Endothelial cell of umbilical vein (primary cell): ENCODE results near the gene BAG5. TPM values are rescaled to one million over a fixed set of nuclear protein-coding genes. Genes with fewer than 3 reads are reported as not detected.

ENCODE experiments used
- BruUV-seq: library from RNA; stranded (reverse); fragments of 400-500 nt; replicated peaks from 2 replicates; lab custom pipeline; 2021; lab: Mats Ljungman, UMichigan
- CTCF ChIA-PET: fragments of 300-600, 350-600 bp; sonication (Branson Sonifier 250); formaldehyde crosslinking; loops from one replicate; lab custom pipeline; 2021; ENCODE audit warnings: antibody characterized with exemption, inconsistent platforms; lab: Charles Lee
- POLR2A ChIA-PET: fragments of 300-600, 350-600 bp; sonication (Branson Sonifier 250); formaldehyde crosslinking; loops from one replicate; lab custom pipeline; 2021; ENCODE audit warnings: antibody characterized with exemption, inconsistent platforms; lab: Charles Lee
- DNase-seq: peaks from one replicate; pipeline ENCODE4 v3.0.0-alpha.2; 2011; ENCODE audit warnings: low read depth, low spot score
- FAIRE-seq: peaks from 2 replicates; lab custom pipeline; 2011; peaks lifted over from hg19 to GRCh38; lab: Jason Lieb, UNC
- H2AFZ ChIP-seq: 2 replicates; pipeline ENCODE4 v1.6.0; 2012; ENCODE audit warnings: low read depth, low read length, control low read depth, inconsistent platforms
- H3K27ac ChIP-seq: 2 replicates; pipeline ENCODE4 v1.5.1; 2011; ENCODE audit warnings: low read depth, mild to moderate bottlenecking, control low read depth, low read length, moderate library complexity; ENCODE audit not compliant: insufficient read depth
- H3K27me3 ChIP-seq, 2 experiments: 2 replicates each; pipeline versions ENCODE4 v1.6.0 to v1.6.1; 2011; ENCODE audit warnings: low read length in 2 of 2, mixed read lengths in 1 of 2; ENCODE audit not compliant: control insufficient read depth in 2 of 2, insufficient read depth in 2 of 2
- H3K36me3 ChIP-seq, 2 experiments: 2 replicates in 1 of 2; 3 replicates in 1 of 2; pipeline ENCODE4 v1.5.1; 2011; ENCODE audit warnings: low read length in 2 of 2, mild to moderate bottlenecking in 1 of 2, moderate library complexity in 1 of 2; ENCODE audit not compliant: control insufficient read depth in 2 of 2, insufficient read depth in 2 of 2; ENCODE audit errors: extremely low read depth in 1 of 2
- H3K4me1 ChIP-seq: 3 replicates; pipeline ENCODE4 v1.5.1; 2011; ENCODE audit warnings: mild to moderate bottlenecking, low read length; ENCODE audit not compliant: control insufficient read depth, insufficient read depth; ENCODE audit errors: extremely low read depth
- H3K4me2 ChIP-seq: 2 replicates; pipeline ENCODE4 v1.6.1; 2011; ENCODE audit warnings: low read length, control low read depth, mixed read lengths; ENCODE audit not compliant: insufficient read depth
- H3K4me3 ChIP-seq, 3 experiments: fragments of 200-600 bp in 1 of 3; sonication (generic), shearing (Covaris generic) in 1 of 3; replicated peaks in 1 of 3; 2 replicates each; pipeline ENCODE4 v1.5.1; 2011 to 2016; ENCODE audit warnings: control low read depth in 3 of 3, low read length in 3 of 3, mild to moderate bottlenecking in 2 of 3, inconsistent platforms in 1 of 3, low read depth in 1 of 3, moderate library complexity in 1 of 3; ENCODE audit not compliant: insufficient read depth in 1 of 3
- H3K79me2 ChIP-seq: 2 replicates; pipeline ENCODE4 v1.6.0; 2012; ENCODE audit warnings: low read length, inconsistent platforms; ENCODE audit not compliant: control insufficient read depth, insufficient read depth
- H3K9ac ChIP-seq: replicated peaks from 2 replicates; pipeline ENCODE3; 2011; ENCODE audit warnings: low read length, control low read depth; ENCODE audit not compliant: insufficient read depth; ENCODE audit errors: extremely low read depth
- H3K9me1 ChIP-seq: replicated peaks from 3 replicates; pipeline ENCODE4 v1.6.0; 2011; ENCODE audit warnings: mild to moderate bottlenecking, low read length; ENCODE audit not compliant: control insufficient read depth, insufficient read depth; ENCODE audit errors: extremely low read depth
- H3K9me3 ChIP-seq: replicated peaks from 2 replicates; pipeline ENCODE4 v1.5.1; 2012; ENCODE audit warnings: low read length, inconsistent platforms; ENCODE audit not compliant: control insufficient read depth, insufficient read depth
- H4K20me1 ChIP-seq: replicated peaks from 2 replicates; pipeline ENCODE3; 2011; ENCODE audit warnings: mild to moderate bottlenecking, low read length; ENCODE audit not compliant: control insufficient read depth, insufficient read depth; ENCODE audit errors: extremely low read depth
- EZH2 ChIP-seq: IDR thresholded peaks from 2 replicates; pipeline ENCODE4 v1.6.1; 2012; ENCODE audit warnings: borderline replicate concordance, low read depth, mild to moderate bottlenecking, moderate library complexity, low read length, inconsistent platforms; ENCODE audit not compliant: severe bottlenecking
- FOS ChIP-seq: IDR thresholded peaks from 2 replicates; pipeline ENCODE4 v1.6.1; 2011; ENCODE audit warnings: mild to moderate bottlenecking, low read length, moderate library complexity, borderline replicate concordance; ENCODE audit not compliant: insufficient read depth
- GATA2 ChIP-seq: IDR thresholded peaks from 2 replicates; pipeline ENCODE4 v1.7.0; 2011; ENCODE audit warnings: low read depth, mild to moderate bottlenecking, moderate library complexity, mixed read lengths, low read length; ENCODE audit not compliant: insufficient read length, insufficient read depth
- JUN ChIP-seq: IDR thresholded peaks from 2 replicates; pipeline ENCODE4 v1.6.1; 2011; ENCODE audit warnings: borderline replicate concordance, low read depth; ENCODE audit not compliant: insufficient read length, insufficient read depth
- MAX ChIP-seq: IDR thresholded peaks from 2 replicates; pipeline ENCODE4 v1.6.1; 2011; ENCODE audit not compliant: insufficient read depth, insufficient read length
- MYC ChIP-seq: IDR thresholded peaks from one replicate; pipeline ENCODE4 v1.6.1; 2011; ENCODE audit warnings: mild to moderate bottlenecking, low read depth, low read length
- POLR2A ChIP-seq: IDR thresholded peaks from 2 replicates; pipeline ENCODE4 v1.6.1; 2012; ENCODE audit warnings: low read depth, mild to moderate bottlenecking, control low read depth, low read length
- POLR2AphosphoS5 ChIP-seq: IDR thresholded peaks from 2 replicates; pipeline ENCODE4 v1.6.1; 2012; ENCODE audit warnings: low read depth, mild to moderate bottlenecking, control low read depth, low read length, moderate library complexity; ENCODE audit not compliant: insufficient read depth
- dilution Hi-C: fragments of 300-500 bp; cut with MboI; formaldehyde crosslinking; loops from one replicate; pipeline ENCODE4 v1.15.0; 2019; ENCODE audit warnings: low sequenced_read_pairs; ENCODE audit not compliant: extremely low pct_ligation_motif_present
- intact Hi-C: fragments of 100-400 bp; cut with micrococcal nuclease; formaldehyde crosslinking; loops from one replicate; pipeline ENCODE4 v1.10.0; 2022
- polyA plus RNA-seq, 4 experiments: library from polyadenylated mRNA; depleted of rRNA in 3 of 4; stranded (reverse) in 3 of 4; unstranded in 1 of 4; fragments of >200 nt; gene quantifications; 2 replicates each; pipeline versions ENCODE4 v1.2.1 to v1.2.3, GENCODE V29; 2011 to 2012; ENCODE audit warnings: missing spikeins in 1 of 4
- total RNA-seq: library from RNA; stranded (reverse); gene quantifications from 2 replicates; pipeline ENCODE4 v1.2.3, GENCODE V29; 2021
- TF ChIP-seq, protein P1 (sequence below), 2 donors: IDR thresholded peaks; 1 replicate in 1 of 2; 2 replicates in 1 of 2; pipeline ENCODE4 v1.5.1; 2011; ENCODE audit warnings: low read length in 2 of 2, mild to moderate bottlenecking in 2 of 2, moderate library complexity in 2 of 2, control low read depth in 1 of 2, inconsistent platforms in 1 of 2, low read depth in 1 of 2; ENCODE audit not compliant: insufficient read depth in 1 of 2; ENCODE audit errors: extremely low read depth in 1 of 2

Gene BAG5
- total and polyA plus RNA-seq, 2 donors (not counting 3 experiments of a cell fraction or from before 2014, with no cell fraction given): 6.3 to 32.5 TPM

GRCh38 chr14:103607822-103608221 lies 45.4 kb upstream of the BAG5 start:
- Histone ChIP-seq H3K27me3 (peaks cover 0 to 11% of the 10 kb centered on the region in 2 experiments), H2AFZ (no peak overlapping the region), H4K20me1 (no peaks in the 10 kb centered on the region), H3K9ac (no peak overlapping the region), H3K4me3 (no peak overlapping the region), H3K79me2 (no peaks in the 10 kb centered on the region), H3K9me3 (no peaks in the 10 kb centered on the region), H3K27ac (no peak overlapping the region), H3K4me1 (peaks cover 13% of the 10 kb centered on the region), H3K36me3 (no peaks in the 10 kb centered on the region), H3K9me1 (no peaks in the 10 kb centered on the region), H3K4me2 (peak overlapping the region; percentile 63)
- dilution Hi-C loops (no loop called here), intact Hi-C loops (no loop called here)
- ChIA-PET POLR2A (no interaction called here), CTCF (interaction anchor here (0.6 to 1.9 kb wide), 6 partner anchors 9 to 256 kb away, joined by 3 to 6 read pairs (median 3); no protein-coding TSS in a partner anchor)
- FAIRE-seq: no peak
- no TSS peak for BruUV-seq
- TF ChIP-seq JUN (no peak), EZH2 (peak; percentile 4), MAX (no peak)
- peak; percentile 26 for DNase-seq

DNA sequence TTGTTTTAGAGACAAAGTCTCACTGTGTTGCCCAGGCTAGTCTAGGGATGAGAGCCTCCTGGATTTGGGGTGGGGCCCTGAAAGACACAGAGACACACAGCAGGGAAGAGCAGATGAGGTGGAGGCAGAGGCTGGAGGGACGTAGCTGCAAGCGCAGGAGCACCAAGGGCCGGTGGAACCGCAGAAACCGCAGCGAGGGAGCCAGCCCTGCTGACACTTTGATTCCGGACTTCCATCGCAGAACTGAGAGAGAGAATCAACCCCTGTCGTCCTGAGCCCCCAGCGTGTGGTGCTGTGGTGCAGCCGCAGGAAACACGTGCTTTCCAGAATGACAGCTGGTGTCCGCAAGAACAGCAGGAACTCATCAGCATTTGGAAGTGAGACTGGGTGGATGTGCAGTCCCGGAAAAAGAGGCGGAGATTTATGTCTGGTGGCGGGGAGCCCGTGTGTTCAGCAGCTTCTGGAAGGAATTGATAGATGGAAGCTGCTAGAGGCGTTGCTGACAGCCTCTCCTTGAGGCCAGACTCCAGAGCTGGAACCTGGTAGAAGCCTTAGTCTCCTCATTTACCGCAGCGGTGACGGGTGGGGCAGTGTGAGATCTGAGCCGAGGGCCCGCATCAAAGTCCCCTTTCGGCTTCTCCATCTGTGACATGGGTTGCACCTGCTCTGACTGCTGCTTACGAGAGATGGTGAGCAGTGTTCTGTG lies 44.7 kb upstream of the BAG5 start:
- BruUV-seq: no TSS peak
- H3K79me2 ChIP-seq: no peaks in the 10 kb centered on the region
- H3K36me3 ChIP-seq: no peaks in the 10 kb centered on the region
- H3K27ac ChIP-seq: no peak overlapping the region
- H3K4me3 ChIP-seq: peak overlapping the region in 1 of 3 experiments; percentile 46
- ChIA-PET POLR2A (no interaction called here), CTCF (interaction anchor here (0.6 to 1.9 kb wide), 6 partner anchors 8 to 30 kb away, joined by 3 to 6 read pairs (median 4); no protein-coding TSS in a partner anchor)
- peak overlapping the region; percentile 3 for H2AFZ ChIP-seq
- intact Hi-C loops: no loop called here
- H4K20me1 ChIP-seq: no peaks in the 10 kb centered on the region
- no peaks in the 10 kb centered on the region for H3K9me1 ChIP-seq
- DNase-seq: peak; percentile 55
- peaks cover 0 to 11% of the 10 kb centered on the region in 2 experiments for H3K27me3 ChIP-seq
- peak overlapping the region; percentile 63 for H3K4me2 ChIP-seq
- dilution Hi-C loops: no loop called here
- FAIRE-seq: peak; percentile 80
- TF ChIP-seq POLR2A (no peak), JUN (no peak), MAX (peak; percentile 94), GATA2 (no peak), MYC (peak; percentile 52), POLR2AphosphoS5 (peak; percentile 10), EZH2 (no peak), FOS (no peak)
- TF ChIP-seq, protein P1, sequence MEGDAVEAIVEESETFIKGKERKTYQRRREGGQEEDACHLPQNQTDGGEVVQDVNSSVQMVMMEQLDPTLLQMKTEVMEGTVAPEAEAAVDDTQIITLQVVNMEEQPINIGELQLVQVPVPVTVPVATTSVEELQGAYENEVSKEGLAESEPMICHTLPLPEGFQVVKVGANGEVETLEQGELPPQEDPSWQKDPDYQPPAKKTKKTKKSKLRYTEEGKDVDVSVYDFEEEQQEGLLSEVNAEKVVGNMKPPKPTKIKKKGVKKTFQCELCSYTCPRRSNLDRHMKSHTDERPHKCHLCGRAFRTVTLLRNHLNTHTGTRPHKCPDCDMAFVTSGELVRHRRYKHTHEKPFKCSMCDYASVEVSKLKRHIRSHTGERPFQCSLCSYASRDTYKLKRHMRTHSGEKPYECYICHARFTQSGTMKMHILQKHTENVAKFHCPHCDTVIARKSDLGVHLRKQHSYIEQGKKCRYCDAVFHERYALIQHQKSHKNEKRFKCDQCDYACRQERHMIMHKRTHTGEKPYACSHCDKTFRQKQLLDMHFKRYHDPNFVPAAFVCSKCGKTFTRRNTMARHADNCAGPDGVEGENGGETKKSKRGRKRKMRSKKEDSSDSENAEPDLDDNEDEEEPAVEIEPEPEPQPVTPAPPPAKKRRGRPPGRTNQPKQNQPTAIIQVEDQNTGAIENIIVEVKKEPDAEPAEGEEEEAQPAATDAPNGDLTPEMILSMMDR (IDR thresholded peaks at IDR 0.05; ENCODE audit: extremely low read depth in 1 of 2, insufficient read depth in 1 of 2, low read depth in 1 of 2, low read length in 2 of 2): no peak
- no peak overlapping the region for H3K9ac ChIP-seq
- H3K9me3 ChIP-seq: no peaks in the 10 kb centered on the region
- peaks cover 13% of the 10 kb centered on the region for H3K4me1 ChIP-seq
